HepG2 (cell line): Measurements from ENCODE around the gene FAM118B. TPM values are rescaled to one million over a fixed set of nuclear protein-coding genes. Genes with fewer than 3 reads are reported as not detected.

Source experiments
- ATAC-seq: fragments of 200-7000 bp; cut with Tn5 transposase; 3 replicates; pipeline ENCODE4 v1.9.1; 2020; ENCODE audit warnings: mild to moderate bottlenecking, moderate library complexity
- BruUV-seq: library from RNA; stranded (reverse); fragments of 400-500 nt; replicated peaks from 2 replicates; lab custom pipeline; 2021; lab: Mats Ljungman, UMichigan
- CTCF ChIA-PET: fragments of 300-600 bp; formaldehyde crosslinking; extraction: SDS; loops from one replicate; lab custom pipeline; 2021; ENCODE audit warnings: low total read pairs, inconsistent platforms, low intra/inter-chr PET ratio; lab: Yijun Ruan, JAX
- POLR2A ChIA-PET: fragments of 350-600 bp; sonication (Branson Sonifier 250); formaldehyde crosslinking; loops from one replicate; lab custom pipeline; 2020; ENCODE audit warnings: antibody characterized with exemption, inconsistent platforms; lab: Yijun Ruan, JAX
- DNase-seq: peaks from one replicate; pipeline ENCODE4 v3.0.0-alpha.2; 2015; ENCODE audit warnings: low spot score
- FAIRE-seq: peaks from 3 replicates; lab custom pipeline; 2011; peaks lifted over from hg19 to GRCh38; lab: Jason Lieb, UNC
- H2AFZ ChIP-seq: one replicate; pipeline ENCODE4 v1.6.1; 2011; ENCODE audit warnings: low read length, inconsistent platforms
- H3K27ac ChIP-seq: fragments of 300-600 bp; 3 replicates; pipeline ENCODE4 v1.8.0; 2011; ENCODE audit warnings: mixed run types, mild to moderate bottlenecking, mixed read lengths, low read length, inconsistent platforms; ENCODE audit not compliant: insufficient read depth; ENCODE audit errors: extremely low read length
- H3K27me3 ChIP-seq, 2 experiments: fragments of 200-600 bp in 1 of 2; 2 replicates in 1 of 2; 3 replicates in 1 of 2; pipeline versions ENCODE4 v1.6.0 to v1.8.0; 2011; ENCODE audit warnings: low read length in 2 of 2, mild to moderate bottlenecking in 2 of 2, moderate library complexity in 2 of 2, inconsistent platforms in 1 of 2; ENCODE audit not compliant: insufficient read depth in 2 of 2, control insufficient read depth in 1 of 2
- H3K36me3 ChIP-seq, 2 experiments: fragments of 200-600 bp in 1 of 2; replicated peaks in 1 of 2; 2 replicates in 1 of 2; 3 replicates in 1 of 2; pipeline versions ENCODE4 v1.5.1 to v1.8.0; 2011; ENCODE audit warnings: low read length in 2 of 2, inconsistent platforms in 1 of 2; ENCODE audit not compliant: insufficient read depth in 2 of 2, control insufficient read depth in 1 of 2
- H3K4me1 ChIP-seq: 2 replicates; pipeline ENCODE4 v1.5.1; 2012; ENCODE audit warnings: low read length, inconsistent platforms; ENCODE audit not compliant: insufficient read depth
- H3K4me2 ChIP-seq: 2 replicates; pipeline ENCODE4 v1.6.0; 2011; ENCODE audit warnings: low read depth, low read length, inconsistent platforms
- H3K4me3 ChIP-seq, 3 experiments: fragments of 200-600 bp in 1 of 3; sonication (generic), shearing (Covaris generic) in 1 of 3; replicated peaks in 1 of 3; 2 replicates each; pipeline ENCODE4 v1.5.1; 2011 to 2016; ENCODE audit warnings: low read length in 3 of 3, inconsistent platforms in 2 of 3, low read depth in 2 of 3, mild to moderate bottlenecking in 2 of 3, control low read depth in 1 of 3, mixed read lengths in 1 of 3; ENCODE audit not compliant: insufficient read depth in 1 of 3
- H3K79me2 ChIP-seq: one replicate; pipeline ENCODE4 v1.6.1; 2011; ENCODE audit warnings: low read length, inconsistent platforms; ENCODE audit not compliant: insufficient read depth
- H3K9ac ChIP-seq: 2 replicates; pipeline ENCODE4 v1.6.0; 2011; ENCODE audit warnings: mild to moderate bottlenecking, low read depth, low read length, inconsistent platforms; ENCODE audit not compliant: insufficient read depth
- H3K9me3 ChIP-seq: 2 replicates; pipeline ENCODE4 v1.5.1; 2012; ENCODE audit warnings: mild to moderate bottlenecking, low read length
- H4K20me1 ChIP-seq: 2 replicates; pipeline ENCODE4 v1.6.0; 2011; ENCODE audit warnings: inconsistent platforms, mild to moderate bottlenecking, low read length, moderate library complexity; ENCODE audit not compliant: insufficient read depth
- MAX ChIP-seq: IDR thresholded peaks from 2 replicates; pipeline ENCODE4 v1.6.1; 2012; ENCODE audit warnings: inconsistent platforms
- SAFB2 ChIP-seq: sonication (generic); formaldehyde crosslinking; IDR thresholded peaks from 2 replicates; pipeline ENCODE4 v1.5.1; 2020; ENCODE audit warnings: missing genetic modification reagents, low read depth, mild to moderate bottlenecking, borderline replicate concordance
- ZBTB34 ChIP-seq: sonication (generic); formaldehyde crosslinking; IDR thresholded peaks from 2 replicates; pipeline ENCODE4 v1.8.0; 2022; ENCODE audit warnings: mild to moderate bottlenecking, missing genetic modification reagents
- ZFP91 ChIP-seq: sonication (generic); formaldehyde crosslinking; IDR thresholded peaks from 2 replicates; pipeline ENCODE4 v1.9.0; 2022; ENCODE audit warnings: missing genetic modification reagents, mild to moderate bottlenecking, borderline replicate concordance
- ZNF446 ChIP-seq: sonication (generic); formaldehyde crosslinking; IDR thresholded peaks from 2 replicates; pipeline ENCODE4 v1.5.0; 2020; ENCODE audit warnings: mild to moderate bottlenecking, missing genetic modification reagents
- ZNF572 ChIP-seq: sonication (generic); formaldehyde crosslinking; IDR thresholded peaks from 2 replicates; pipeline ENCODE4 v1.5.1; 2020; ENCODE audit warnings: mild to moderate bottlenecking, missing genetic modification reagents
- ZNF687 ChIP-seq: sonication (generic); formaldehyde crosslinking; IDR thresholded peaks from 2 replicates; pipeline ENCODE4 v1.5.1; 2020; ENCODE audit warnings: mild to moderate bottlenecking, missing genetic modification reagents, moderate library complexity
- WGBS: methylation state at CpG from one replicate; pipeline ENCODE4 v1.1.6; 2017; ENCODE audit warnings: low lambda C conversion rate; 5-methylcytosine and 5-hydroxymethylcytosine counted together
- in situ Hi-C: cut with HindIII; loops from 2 replicates; pipeline ENCODE4 v1.10.0; 2017; ENCODE audit warnings: low pct_unique_long_range_greater_than_20kb; ENCODE audit not compliant: extremely low pct_ligation_motif_present
- intact Hi-C: fragments of 100-400 bp; cut with micrococcal nuclease; formaldehyde crosslinking; loops from one replicate; pipeline ENCODE4 v1.10.0; 2022; ENCODE audit not compliant: unreplicated experiment
- polyA plus RNA-seq, 8 experiments: library from polyadenylated mRNA; depleted of rRNA in 3 of 8; stranded (reverse) in 7 of 8; unstranded in 1 of 8; fragments of >200 nt; fragmentation: Illumina TruSeq in 4 of 8; extraction: Trizol in 4 of 8; gene quantifications; 2 replicates each; pipeline versions ENCODE4 v1.2.1 to v1.2.3, GENCODE V29; 2011 to 2016; ENCODE audit warnings: low read depth in 4 of 8, missing spikeins in 1 of 8, mixed read lengths in 1 of 8; ENCODE audit not compliant: insufficient read depth in 1 of 8
- total RNA-seq, 5 experiments: library from RNA; depleted of rRNA; stranded (reverse); fragments of >200 nt; fragmentation: Illumina TruSeq; extraction: Trizol; gene quantifications; 2 replicates each; pipeline ENCODE4 v1.2.3, GENCODE V29; 2016; ENCODE audit warnings: low read depth in 1 of 5

FAM118B gene
- total and polyA plus RNA-seq, 2 of the 13 experiments (the other 11 are each of a cell fraction or from before 2014, with no cell fraction given): 10.2 to 25.7 TPM

- H2AFZ ChIP-seq: no peak overlapping the region
- FAIRE-seq: no peak
- 75% methylated on average over 6 of the region's 10 CpGs for WGBS
Observed at GRCh38 chr11:126165757-126166156, 45.8 kb upstream of the FAM118B start.

More at GRCh38 chr11:126165757-126166156, 45.8 kb upstream of the FAM118B start:
- Histone ChIP-seq H3K4me2 (peak overlapping the region; percentile 58), H3K9me3 (no peaks in the 10 kb centered on the region)
- TF ChIP-seq ZFP91 (CRISPR knock-in tag): peak; percentile 43; the same call in 1 of the 2 replicates
- TF ChIP-seq MAX: 0 out of 2 replicates have a peak, but pooled peaks have one; percentile 35
- TF ChIP-seq ZBTB34 (CRISPR knock-in tag): no peak
- TF ChIP-seq ZNF572: 0 out of 2 replicates have a peak, but pooled peaks have one; percentile 37
- TF ChIP-seq ZNF687 (CRISPR knock-in tag): peak; percentile 57
- peak; percentile 8; the same call in 1 of the 2 replicates for TF ChIP-seq ZNF446 (CRISPR knock-in tag)
- no peak for TF ChIP-seq SAFB2 (CRISPR knock-in tag)
- TF ChIP-seq, all 625 proteins: peak for 5
- CTCF ChIA-PET: no interaction called here
- peak; percentile 21 for ATAC-seq
- H3K27ac ChIP-seq: peak overlapping the region; percentile 42
- no peaks in the 10 kb centered on the region for H3K79me2 ChIP-seq
- DNase-seq: no peak
- intact Hi-C loops: no loop called here
- H4K20me1 ChIP-seq: no peaks in the 10 kb centered on the region
- in situ Hi-C loops: no loop called here
- peak overlapping the region in 1 of 3 experiments; percentile 39; a peak in 1 of 6 replicates for H3K4me3 ChIP-seq
- H3K36me3 ChIP-seq: no peaks in the 10 kb centered on the region
- POLR2A ChIA-PET: interaction anchor here (1.4 kb wide), 1 partner anchor 18 kb away, joined by 6 read pairs; no protein-coding TSS in a partner anchor
- no TSS peak for BruUV-seq
- peaks cover 69% of the 10 kb centered on the region for H3K4me1 ChIP-seq
- peaks cover 0 to 1% of the 10 kb centered on the region in 2 experiments; a peak in 1 of 5 replicates for H3K27me3 ChIP-seq
- H3K9ac ChIP-seq: no peak overlapping the region
